H4 (cell line): Measurements from ENCODE around the gene DMXL2. TPM values are rescaled to one million over a fixed set of nuclear protein-coding genes. Genes with fewer than 3 reads are reported as not detected.
"Not testable (repeated sequence)": the region's sequence is repeated elsewhere in the genome, so short reads cannot be mapped to it uniquely, and the experiment has no call there.

ENCODE experiments used
- DNase-seq: peaks from one replicate; pipeline ENCODE4 v3.0.0-alpha.2; 2015; ENCODE audit warnings: low spot score
- total RNA-seq: library from RNA; depleted of rRNA; stranded (reverse); fragments of >200 nt; shearing (Covaris generic); gene quantifications from 2 replicates; pipeline ENCODE4 v1.2.3, GENCODE V29; 2014

DMXL2 gene
- total RNA-seq, 1 experiment from 2014 or later: 17.8 TPM

DNA sequence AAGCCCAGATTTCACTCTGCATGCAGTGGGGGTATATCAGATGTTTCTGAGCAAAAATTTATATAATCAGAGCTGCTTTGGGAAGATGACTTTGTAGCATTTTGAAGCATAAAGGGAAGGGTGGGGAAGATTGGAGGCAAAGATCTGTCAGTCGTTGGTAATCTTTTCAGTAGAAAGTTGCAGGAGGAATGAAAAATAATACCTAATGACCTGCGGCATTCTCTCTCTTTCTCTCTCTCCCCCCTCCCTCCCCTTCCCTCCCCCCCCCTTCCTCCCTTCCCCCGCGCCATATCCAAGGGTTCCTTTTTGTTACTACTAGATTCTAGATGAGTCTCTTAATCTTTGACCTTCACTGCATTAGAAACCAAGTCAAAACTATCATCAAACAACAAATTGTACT, 1.5 kb upstream of the DMXL2 start:
- DNase-seq: no peak

- no peak for DNase-seq
Observed at GRCh38 chr15:51623386-51623938, 891 bp upstream of the DMXL2 start.

DNA sequence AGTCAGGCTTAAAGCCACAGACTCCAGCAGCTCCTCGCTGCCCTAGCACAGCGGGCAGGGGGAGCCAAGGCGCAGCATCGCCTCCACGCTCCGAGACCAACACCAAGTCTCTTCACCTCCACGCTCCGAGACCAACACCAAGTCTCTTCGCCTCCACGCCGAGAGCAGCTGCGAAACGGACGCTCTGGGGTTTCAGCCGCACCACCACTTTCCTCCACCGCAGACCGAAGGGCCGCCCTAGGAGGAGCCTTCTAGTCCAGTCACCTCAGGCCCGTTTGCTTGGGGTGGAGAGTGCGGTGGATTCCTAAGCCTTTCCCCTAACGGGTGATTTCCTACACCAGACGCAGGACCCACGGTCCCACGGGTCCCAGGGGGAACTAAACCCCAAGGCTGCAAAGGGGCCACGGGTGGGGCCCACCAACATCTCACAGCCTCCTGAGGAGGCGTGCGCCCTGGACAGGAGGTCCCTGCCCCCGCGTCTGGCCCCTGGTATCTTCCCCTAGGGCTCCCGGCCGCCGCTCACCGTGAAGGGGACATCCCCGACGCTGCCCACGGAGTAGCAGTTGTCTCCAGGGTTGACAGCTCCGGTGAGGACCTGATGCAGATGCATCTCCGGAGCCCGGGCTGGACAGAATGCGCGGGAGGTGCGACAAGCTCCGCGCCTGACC, 501 bp downstream of the DMXL2 start:
- DNase-seq: peak; percentile 23

- DNase-seq: no peak
Observed at GRCh38 chr15:51621155-51621765, 1.3 kb downstream of the DMXL2 start.

DNA sequence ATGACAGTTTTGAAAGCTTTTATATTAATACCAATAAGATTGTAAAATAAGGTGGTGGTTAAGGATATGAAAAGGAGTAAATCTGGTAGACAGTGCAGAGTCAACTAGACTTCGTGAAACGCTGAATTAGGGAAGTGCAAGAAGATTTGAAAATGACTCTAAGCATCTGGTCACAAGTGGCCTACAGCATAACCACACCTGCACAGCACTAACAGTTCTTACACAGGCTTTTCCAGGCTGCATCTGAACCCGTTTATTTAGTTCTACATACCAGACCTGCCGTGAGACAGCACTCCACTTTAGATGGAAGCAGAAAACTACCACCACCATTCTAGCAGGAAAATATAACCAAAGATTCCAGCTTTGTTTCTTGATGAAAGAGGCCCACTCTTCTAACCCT, 1.9 kb downstream of the DMXL2 start:
- no peak for DNase-seq

GRCh38 chr15:51620122-51620521, 2.4 kb downstream of the DMXL2 start:
- DNase-seq: no peak

GRCh38 chr15:51619331-51620035, 3.1 kb downstream of the DMXL2 start:
- DNase-seq: no peak

GRCh38 chr15:51617886-51618285, 4.7 kb downstream of the DMXL2 start:
- no peak for DNase-seq

DNA sequence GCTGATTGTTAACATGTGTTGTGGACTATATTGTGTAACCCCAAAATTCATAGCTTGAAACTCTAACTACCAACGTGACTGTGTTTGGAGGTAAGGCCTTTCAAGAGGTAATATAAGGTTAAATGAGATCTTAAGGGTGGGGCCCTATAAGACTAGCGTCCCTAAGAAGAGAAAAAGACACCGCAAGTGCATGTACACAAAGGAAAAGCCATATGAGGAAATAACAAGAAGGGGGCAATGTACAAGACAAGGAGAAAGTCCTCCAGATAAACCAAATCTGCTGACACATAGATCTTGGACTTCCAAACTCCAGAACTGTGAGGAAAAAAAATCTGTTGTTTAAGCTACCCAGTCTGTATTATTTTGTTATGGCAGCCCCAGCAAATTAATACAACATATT, 8.6 kb downstream of the DMXL2 start:
- no peak for DNase-seq

DNA sequence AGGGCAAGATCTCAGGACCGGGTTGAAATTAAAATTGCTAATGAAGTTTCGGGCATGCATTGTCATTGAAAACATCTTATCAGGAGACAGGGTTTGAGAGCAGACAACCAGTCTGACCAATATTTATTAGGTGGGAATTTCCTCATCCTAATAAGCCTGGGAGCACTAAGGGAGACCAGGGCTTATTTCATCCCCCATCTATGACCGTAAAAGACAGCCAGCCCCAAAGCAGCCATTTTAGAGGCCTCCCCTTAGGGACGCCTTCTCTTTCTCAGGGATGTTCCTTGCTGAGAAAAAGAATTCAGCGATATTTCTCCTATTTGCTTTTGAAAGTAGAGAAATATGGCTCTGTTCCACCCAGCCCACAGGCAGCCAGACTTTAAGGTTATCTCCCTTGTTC, 9.9 kb downstream of the DMXL2 start:
- DNase-seq: not testable (repeated sequence)

- not testable (repeated sequence) for DNase-seq
Observed at GRCh38 chr15:51603462-51603948, 19.1 kb downstream of the DMXL2 start.

DNA sequence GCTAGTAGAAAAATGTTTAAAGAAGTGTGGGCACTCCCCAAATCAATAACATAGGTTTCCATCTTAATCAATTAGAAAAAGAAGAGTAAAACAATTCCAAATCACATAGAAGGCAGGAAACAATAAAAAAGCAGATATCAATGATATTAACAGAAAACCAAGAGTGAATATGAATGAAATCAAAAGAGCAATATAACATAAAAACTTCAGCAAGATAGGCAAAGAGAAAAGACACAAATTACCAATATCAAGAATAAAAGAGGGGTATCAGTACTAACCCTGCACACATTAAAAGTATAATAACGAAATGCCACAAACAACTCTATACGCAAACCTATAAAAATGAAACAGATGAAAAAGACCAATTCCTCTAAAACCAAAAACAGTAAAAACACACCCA, 19.6 kb downstream of the DMXL2 start:
- no peak for DNase-seq

DNA sequence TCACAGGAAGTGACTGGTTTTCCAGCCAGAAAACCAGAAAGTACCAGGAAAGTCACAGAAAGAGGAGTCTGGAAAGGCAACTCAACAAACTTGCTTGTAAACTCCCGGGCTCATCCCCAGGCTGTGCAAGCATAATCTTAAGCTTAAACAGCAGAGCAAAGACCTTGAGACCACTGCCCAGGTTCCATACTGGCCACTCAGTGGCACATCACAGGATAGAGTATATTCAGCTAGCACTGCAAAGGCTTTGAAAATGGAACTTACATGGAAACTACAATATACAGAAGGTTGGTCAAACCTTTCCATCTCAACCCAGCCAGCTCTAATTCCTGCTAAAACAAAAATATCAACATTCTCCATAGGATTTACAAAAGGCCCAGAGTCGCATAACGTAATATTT, 20.1 kb downstream of the DMXL2 start:
- no peak for DNase-seq

DNA sequence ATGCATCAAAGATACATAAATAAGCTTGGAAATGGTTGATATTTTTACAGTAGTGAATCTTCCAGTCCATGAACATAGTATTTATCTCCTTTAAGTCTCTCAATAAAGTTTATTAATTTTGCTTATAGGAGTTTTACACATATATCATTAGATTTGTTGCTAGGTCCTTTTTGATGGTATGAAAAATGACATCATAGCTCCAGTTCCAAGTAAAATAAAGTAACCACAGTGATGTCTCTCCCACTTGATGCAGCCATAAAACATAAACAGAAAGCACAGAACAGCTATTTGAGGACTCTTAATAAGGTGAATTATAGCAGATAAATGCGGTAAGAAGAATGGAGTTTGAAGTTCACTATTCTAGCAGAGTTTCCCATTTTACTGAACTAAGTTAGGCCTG, 20.8 kb downstream of the DMXL2 start:
- DNase-seq: no peak

- no peak for DNase-seq
Observed at GRCh38 chr15:51600114-51600513, 22.5 kb downstream of the DMXL2 start.

- DNase-seq: no peak
Observed at GRCh38 chr15:51589881-51590568, 32.5 kb downstream of the DMXL2 start.

- DNase-seq: no peak
Observed at GRCh38 chr15:51588966-51589365, 33.6 kb downstream of the DMXL2 start.

GRCh38 chr15:51585986-51586385, 36.6 kb downstream of the DMXL2 start:
- no peak for DNase-seq

DNA sequence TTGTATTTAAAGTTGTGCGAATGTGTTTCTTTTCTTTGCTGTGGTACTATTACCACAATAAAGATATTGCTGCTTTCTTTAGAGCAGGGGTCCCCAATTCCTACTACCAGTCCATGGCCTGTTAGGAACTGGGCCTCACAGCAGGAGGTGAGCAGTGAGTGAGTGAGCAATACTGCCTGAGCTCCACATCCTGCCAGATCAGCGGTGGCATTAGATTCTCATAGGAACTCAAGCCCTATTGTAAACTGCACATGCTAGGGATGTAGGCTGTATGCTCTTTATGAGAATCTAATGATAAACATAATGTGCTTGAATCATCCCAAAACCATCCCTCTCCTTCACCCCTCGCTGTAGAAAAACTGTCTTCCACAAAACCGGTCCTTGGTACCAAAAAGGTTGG, 41.6 kb downstream of the DMXL2 start:
- no peak for DNase-seq

DNA sequence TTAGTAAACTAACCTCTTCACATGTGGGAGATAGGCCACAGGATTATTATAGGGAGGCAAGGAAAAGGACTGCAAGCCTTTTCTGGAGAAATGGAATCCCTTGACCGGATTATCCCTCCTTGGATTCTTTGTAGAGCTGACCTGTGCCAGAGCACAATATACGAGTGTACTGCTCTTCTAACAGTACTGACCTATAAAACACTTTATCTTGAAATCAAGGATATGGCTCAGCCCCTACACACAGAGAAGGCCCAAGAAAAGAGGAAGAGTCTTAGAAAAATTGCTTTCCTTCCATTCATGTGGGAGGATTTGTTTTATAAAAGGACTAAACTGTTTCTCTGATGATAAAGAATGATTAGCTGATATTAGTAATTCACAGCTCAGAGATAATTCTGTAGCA, 42.2 kb downstream of the DMXL2 start:
- DNase-seq: no peak

DNA sequence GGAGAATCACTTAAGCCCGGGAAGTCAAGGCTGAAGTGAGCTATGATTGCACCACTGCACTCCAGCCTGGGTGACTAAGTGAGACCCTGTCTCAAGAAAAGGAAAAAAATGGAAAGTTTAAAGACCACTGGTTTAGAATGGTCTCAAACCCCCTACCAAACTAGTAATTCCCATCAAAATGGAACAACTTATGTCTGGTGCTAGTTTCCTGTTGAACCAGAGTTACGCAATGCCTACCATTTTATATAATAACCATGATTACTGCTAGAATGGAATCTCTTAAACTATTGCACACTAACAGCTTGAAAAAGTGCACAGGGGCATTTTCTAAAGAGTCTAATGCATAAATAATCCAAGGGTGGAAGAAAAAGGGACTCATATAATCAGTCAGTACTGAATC, 43.6 kb downstream of the DMXL2 start:
- DNase-seq: no peak

GRCh38 chr15:51577636-51578304, 44.8 kb downstream of the DMXL2 start:
- DNase-seq: no peak
